BE2C (cell line): ENCODE measurements around the gene ATG2A.

Experiments
- DNase-seq: peaks from one replicate; pipeline ENCODE4 v3.0.0-alpha.2; 2020
- H3K27me3 ChIP-seq: fragments of 250-450 bp; sonication (Bioruptor Pico); 2 replicates; pipeline ENCODE4 v1.5.1; 2020; ENCODE audit warnings: mild to moderate bottlenecking
- H3K36me3 ChIP-seq: fragments of 250-450 bp; sonication (Bioruptor Pico); 2 replicates; pipeline ENCODE4 v1.5.1; 2020; ENCODE audit warnings: mild to moderate bottlenecking
- H3K4me1 ChIP-seq: fragments of 250-450 bp; sonication (Bioruptor Pico); 2 replicates; pipeline ENCODE4 v1.5.1; 2020
- H3K4me3 ChIP-seq: 2 replicates; pipeline ENCODE4 v1.5.1; 2011; ENCODE audit warnings: low read depth, low read length
- H3K9me3 ChIP-seq: fragments of 250-450 bp; sonication (Bioruptor Pico); 2 replicates; pipeline ENCODE4 v1.5.1; 2020
- CTCF ChIP-seq: IDR thresholded peaks from 2 replicates; pipeline ENCODE4 v1.5.1; 2012; ENCODE audit warnings: mild to moderate bottlenecking, low read depth, low read length

ATG2A gene

DNA sequence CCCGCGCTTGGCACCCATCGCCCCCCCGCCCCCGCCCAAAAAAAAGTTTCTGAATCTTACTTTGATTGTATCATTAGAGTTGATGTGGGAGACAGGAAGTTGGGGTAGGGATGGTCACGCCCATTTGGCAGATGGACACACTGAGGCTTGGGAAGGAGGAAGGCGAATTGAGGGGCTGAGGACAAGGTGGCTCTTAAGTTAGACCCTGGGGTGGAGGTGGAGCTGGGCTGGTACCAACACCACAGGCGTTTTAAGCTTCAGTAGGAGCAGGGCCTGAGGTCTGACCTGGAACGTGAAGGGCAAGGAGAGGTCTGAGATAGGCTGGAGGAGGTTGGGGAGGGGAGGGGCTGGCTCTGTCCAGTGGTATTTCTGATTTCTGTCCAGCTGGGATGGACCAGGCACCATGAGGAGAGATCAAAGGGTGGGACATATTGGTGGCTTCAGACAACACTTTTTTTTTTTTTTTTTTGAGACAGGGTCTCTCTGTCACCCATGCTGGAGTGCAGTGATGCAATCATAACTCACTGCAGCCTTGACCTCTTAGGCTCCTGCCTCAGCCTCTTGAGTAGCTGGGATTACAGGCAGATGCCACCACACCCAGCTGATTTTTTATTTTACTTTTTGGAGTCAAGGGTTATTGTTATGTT lies 71.8 kb downstream of the ATG2A start:
- no peak overlapping the region for H3K4me3 ChIP-seq
- no peaks in the 10 kb centered on the region for H3K27me3 ChIP-seq
- H3K9me3 ChIP-seq = no peaks in the 10 kb centered on the region
- no peak for TF ChIP-seq CTCF
- H3K36me3 ChIP-seq = no peaks in the 10 kb centered on the region
- no peak for DNase-seq
- H3K4me1 ChIP-seq = no peaks in the 10 kb centered on the region
